Loucy (cell line): ENCODE results near the gene GNPNAT1.
A peak's percentile ranks its signal among the peaks of the same experiment; 100 is the strongest.

ENCODE experiments used
- H2AFZ ChIP-seq: fragments of 200-600 bp; sonication (generic); 2 replicates; pipeline ENCODE4 v1.6.0; 2016; ENCODE audit warnings: antibody characterized with exemption, mild to moderate bottlenecking, low read length, moderate library complexity
- H3F3A ChIP-seq: fragments of 200-600 bp; 2 replicates; pipeline ENCODE4 v1.6.0; 2016; ENCODE audit warnings: antibody characterized with exemption, low read depth, mild to moderate bottlenecking
- H3K27me3 ChIP-seq: fragments of 200-600 bp; sonication (generic); 2 replicates; pipeline ENCODE4 v1.6.1; 2014; ENCODE audit warnings: low read length, mild to moderate bottlenecking; ENCODE audit not compliant: insufficient read depth, poor library complexity, severe bottlenecking
- H3K36me3 ChIP-seq: fragments of 200-600 bp; sonication (generic); 2 replicates; pipeline ENCODE4 v1.6.1; 2016; ENCODE audit warnings: low read length; ENCODE audit not compliant: insufficient read depth
- H3K4me1 ChIP-seq: fragments of 200-600 bp; sonication (generic); 2 replicates; pipeline ENCODE4 v1.5.1; 2014; ENCODE audit warnings: low read length, mild to moderate bottlenecking; ENCODE audit not compliant: insufficient read depth, poor library complexity, severe bottlenecking
- H3K4me2 ChIP-seq: fragments of 200-600 bp; sonication (generic); 2 replicates; pipeline ENCODE4 v1.6.0; 2014; ENCODE audit warnings: antibody characterized with exemption, low read length, low read depth, mild to moderate bottlenecking; ENCODE audit not compliant: poor library complexity, severe bottlenecking
- H3K4me3 ChIP-seq: fragments of 200-600 bp; sonication (generic); 2 replicates; pipeline ENCODE4 v1.5.1; 2014; ENCODE audit warnings: low read length, mild to moderate bottlenecking, mixed read lengths; ENCODE audit not compliant: poor library complexity, severe bottlenecking
- H3K79me2 ChIP-seq: fragments of 200-600 bp; sonication (generic); 2 replicates; pipeline ENCODE4 v1.6.1; 2014; ENCODE audit warnings: low read length; ENCODE audit not compliant: insufficient read depth
- H3K9ac ChIP-seq: fragments of 200-600 bp; sonication (generic); 2 replicates; pipeline ENCODE4 v1.6.0; 2014; ENCODE audit warnings: mild to moderate bottlenecking, low read depth, low read length, moderate library complexity; ENCODE audit not compliant: poor library complexity, severe bottlenecking
- H3K9me2 ChIP-seq: fragments of 200-600 bp; sonication (generic); replicated peaks from 2 replicates; pipeline ENCODE4 v1.6.1; 2016; ENCODE audit warnings: low read depth, low read length, mixed read lengths
- H3K9me3 ChIP-seq: fragments of 200-600 bp; sonication (generic); 2 replicates; pipeline ENCODE4 v1.6.1; 2014; ENCODE audit warnings: mild to moderate bottlenecking, antibody characterized with exemption, low read length, low read depth; ENCODE audit not compliant: insufficient read depth
- H4K20me1 ChIP-seq: fragments of 200-600 bp; sonication (generic); 2 replicates; pipeline ENCODE4 v1.6.0; 2014; ENCODE audit warnings: antibody characterized with exemption, low read length, mild to moderate bottlenecking; ENCODE audit not compliant: insufficient read depth, poor library complexity, severe bottlenecking
- EZH2phosphoT487 ChIP-seq: fragments of 200-600 bp; IDR thresholded peaks from 2 replicates; pipeline ENCODE4 v1.6.1; 2018; ENCODE audit warnings: antibody characterized with exemption, mild to moderate bottlenecking, moderate library complexity, borderline replicate concordance
- TF ChIP-seq, protein P1 (sequence below): fragments of 200-600 bp; sonication (generic); conservative IDR thresholded peaks from 2 replicates; pipeline ENCODE4 v1.5.1; 2014; ENCODE audit warnings: mild to moderate bottlenecking, antibody characterized with exemption, low read length

GNPNAT1 gene

DNA sequence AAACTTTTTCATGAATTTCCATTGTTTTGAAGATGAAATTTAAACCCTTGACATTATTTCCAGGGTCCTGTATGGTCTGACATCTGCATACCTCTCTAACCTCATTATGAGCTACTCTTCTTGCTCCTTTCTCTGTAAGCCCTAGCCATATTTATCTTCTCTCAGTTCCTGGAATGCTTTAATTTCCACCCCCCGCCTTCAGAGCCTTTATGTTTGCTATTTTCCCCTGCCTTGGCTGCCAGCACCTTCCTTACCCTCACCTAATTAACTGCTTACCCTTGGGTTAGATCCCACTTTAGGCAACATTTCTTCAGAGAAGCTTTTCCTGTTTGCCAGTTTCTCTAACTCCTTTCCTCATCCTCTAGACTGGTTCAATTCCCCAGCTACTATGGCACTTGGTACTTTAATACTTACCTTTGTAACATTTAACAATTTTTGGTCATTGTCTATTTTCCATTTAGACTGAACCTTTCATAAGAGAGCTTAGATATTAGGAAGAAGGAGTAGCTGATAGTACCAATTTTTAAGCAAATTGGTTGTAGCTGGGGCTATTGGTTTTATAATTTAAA lies 55.4 kb downstream of the GNPNAT1 start:
- TF ChIP-seq EZH2phosphoT487 = no peak
- TF ChIP-seq, protein P1, sequence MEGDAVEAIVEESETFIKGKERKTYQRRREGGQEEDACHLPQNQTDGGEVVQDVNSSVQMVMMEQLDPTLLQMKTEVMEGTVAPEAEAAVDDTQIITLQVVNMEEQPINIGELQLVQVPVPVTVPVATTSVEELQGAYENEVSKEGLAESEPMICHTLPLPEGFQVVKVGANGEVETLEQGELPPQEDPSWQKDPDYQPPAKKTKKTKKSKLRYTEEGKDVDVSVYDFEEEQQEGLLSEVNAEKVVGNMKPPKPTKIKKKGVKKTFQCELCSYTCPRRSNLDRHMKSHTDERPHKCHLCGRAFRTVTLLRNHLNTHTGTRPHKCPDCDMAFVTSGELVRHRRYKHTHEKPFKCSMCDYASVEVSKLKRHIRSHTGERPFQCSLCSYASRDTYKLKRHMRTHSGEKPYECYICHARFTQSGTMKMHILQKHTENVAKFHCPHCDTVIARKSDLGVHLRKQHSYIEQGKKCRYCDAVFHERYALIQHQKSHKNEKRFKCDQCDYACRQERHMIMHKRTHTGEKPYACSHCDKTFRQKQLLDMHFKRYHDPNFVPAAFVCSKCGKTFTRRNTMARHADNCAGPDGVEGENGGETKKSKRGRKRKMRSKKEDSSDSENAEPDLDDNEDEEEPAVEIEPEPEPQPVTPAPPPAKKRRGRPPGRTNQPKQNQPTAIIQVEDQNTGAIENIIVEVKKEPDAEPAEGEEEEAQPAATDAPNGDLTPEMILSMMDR = no peak
- no peaks in the 10 kb centered on the region for H3K9me3 ChIP-seq
- H3K9me2 ChIP-seq = no peaks in the 10 kb centered on the region
- H3K4me3 ChIP-seq = no peak overlapping the region
- peak overlapping the region; percentile 22 for H3K4me2 ChIP-seq
- H3K36me3 ChIP-seq = no peaks in the 10 kb centered on the region
- H3K27me3 ChIP-seq = no peaks in the 10 kb centered on the region
- no peak overlapping the region for H2AFZ ChIP-seq
- H3K79me2 ChIP-seq = peaks cover 46% of the 10 kb centered on the region
- no peak overlapping the region for H3K9ac ChIP-seq
- no peaks in the 10 kb centered on the region for H3F3A ChIP-seq
- H4K20me1 ChIP-seq = peaks cover under 1% of the 10 kb centered on the region
- peaks cover 43% of the 10 kb centered on the region for H3K4me1 ChIP-seq

DNA sequence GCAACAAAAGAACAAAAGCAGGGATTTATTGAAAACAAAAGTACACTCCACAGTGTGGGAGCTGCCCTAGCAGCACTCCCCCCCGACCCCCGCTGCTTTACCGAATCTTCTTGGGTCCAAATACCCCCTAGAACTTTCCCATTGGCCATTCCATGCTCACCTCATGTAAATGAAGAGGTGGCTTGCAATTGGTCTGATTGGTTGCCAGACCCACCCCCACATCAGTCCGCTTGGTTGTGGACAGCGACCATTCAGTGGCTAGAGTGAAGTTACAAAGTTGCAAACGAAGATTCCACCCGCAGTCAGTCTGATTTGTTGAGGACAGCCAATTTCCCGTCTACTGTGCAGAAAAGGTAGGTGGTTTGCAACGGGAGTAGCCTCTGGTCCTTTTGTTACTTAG lies 57.6 kb downstream of the GNPNAT1 start:
- Histone ChIP-seq H3K4me1 (peaks cover 53% of the 10 kb centered on the region), H3K9ac (no peak overlapping the region), H3F3A (no peaks in the 10 kb centered on the region), H3K79me2 (peaks cover 47% of the 10 kb centered on the region), H4K20me1 (peaks cover 4% of the 10 kb centered on the region), H3K4me2 (peak overlapping the region; percentile 28), H2AFZ (no peak overlapping the region), H3K9me3 (no peaks in the 10 kb centered on the region), H3K36me3 (peaks cover under 1% of the 10 kb centered on the region; the same call in 1 of the 2 replicates), H3K27me3 (no peaks in the 10 kb centered on the region), H3K9me2 (no peaks in the 10 kb centered on the region), H3K4me3 (no peak overlapping the region)
- TF ChIP-seq, protein P1 = no peak
- no peak for TF ChIP-seq EZH2phosphoT487

DNA sequence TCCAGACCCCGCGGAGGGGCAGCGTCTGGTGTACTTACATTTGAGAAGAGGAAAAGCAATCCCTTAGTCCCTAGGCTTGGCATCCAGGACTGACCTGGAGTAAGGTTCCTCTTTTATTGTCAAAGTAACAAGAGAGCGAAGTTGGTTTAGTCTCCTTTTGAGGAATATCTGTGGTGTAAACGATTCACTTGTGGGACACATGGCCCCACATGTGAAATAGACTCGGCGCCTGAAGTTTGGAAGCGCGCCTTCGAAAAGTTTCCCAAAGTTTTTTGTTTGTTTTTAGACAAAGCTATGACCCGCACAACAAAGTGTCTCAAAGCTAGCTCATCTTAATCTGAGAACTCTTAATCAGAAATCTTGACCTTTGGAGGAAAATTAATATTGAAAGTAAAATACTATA lies 60.7 kb downstream of the GNPNAT1 start:
- H3K79me2 ChIP-seq = peaks cover 37% of the 10 kb centered on the region
- peak overlapping the region; percentile 89 for H3K9ac ChIP-seq
- H3K36me3 ChIP-seq = peaks cover 12% of the 10 kb centered on the region; the same call in 1 of the 2 replicates
- H3K9me2 ChIP-seq = no peaks in the 10 kb centered on the region
- H2AFZ ChIP-seq = peak overlapping the region; percentile 89
- no peaks in the 10 kb centered on the region for H3K27me3 ChIP-seq
- peaks cover 4% of the 10 kb centered on the region for H4K20me1 ChIP-seq
- H3K4me3 ChIP-seq = peak overlapping the region; percentile 96
- H3K4me1 ChIP-seq = peaks cover 34% of the 10 kb centered on the region
- H3K4me2 ChIP-seq = peak overlapping the region; percentile 94
- 0 out of 2 replicates have a peak, but pooled peaks cover 5% of the 10 kb centered on the region for H3F3A ChIP-seq
- H3K9me3 ChIP-seq = no peaks in the 10 kb centered on the region
- TF ChIP-seq, protein P1 = no peak
- TF ChIP-seq EZH2phosphoT487 = no peak
